OCI-LY3 (cell line): ENCODE results near the gene CLPTM1.

Source experiments
- EZH2phosphoT487 ChIP-seq: fragments of 200-600 bp; shearing (Covaris generic); IDR thresholded peaks from 2 replicates; pipeline ENCODE4 v1.6.1; 2018; ENCODE audit warnings: antibody characterized with exemption, mixed run types, low read depth
- TF ChIP-seq, protein P1 (sequence below): fragments of 200-600, 300-600 bp; sonication (generic); IDR thresholded peaks from 2 replicates; pipeline ENCODE4 v1.5.1; 2014; ENCODE audit warnings: antibody characterized with exemption, low read length, low read depth

DNA sequence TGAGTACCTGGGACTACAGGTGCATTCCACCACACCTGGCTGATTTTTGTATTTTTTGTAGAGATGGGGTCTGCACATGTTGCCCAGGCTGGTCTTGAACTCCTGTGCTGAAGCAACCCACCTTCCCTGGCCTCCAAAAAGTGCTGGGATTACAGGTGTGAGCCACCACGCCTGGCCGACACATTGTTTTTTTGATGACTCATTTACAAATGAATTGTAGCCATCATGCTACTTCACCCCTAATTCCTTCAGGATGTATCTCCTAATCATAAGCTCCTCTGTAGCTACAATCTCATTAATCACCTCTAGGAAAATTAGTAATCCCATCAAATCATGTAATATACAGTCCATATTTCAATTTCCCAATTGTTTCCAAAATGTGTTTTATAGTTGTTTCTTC is 64.0 kb downstream of the CLPTM1 start:
- TF ChIP-seq, protein P1, sequence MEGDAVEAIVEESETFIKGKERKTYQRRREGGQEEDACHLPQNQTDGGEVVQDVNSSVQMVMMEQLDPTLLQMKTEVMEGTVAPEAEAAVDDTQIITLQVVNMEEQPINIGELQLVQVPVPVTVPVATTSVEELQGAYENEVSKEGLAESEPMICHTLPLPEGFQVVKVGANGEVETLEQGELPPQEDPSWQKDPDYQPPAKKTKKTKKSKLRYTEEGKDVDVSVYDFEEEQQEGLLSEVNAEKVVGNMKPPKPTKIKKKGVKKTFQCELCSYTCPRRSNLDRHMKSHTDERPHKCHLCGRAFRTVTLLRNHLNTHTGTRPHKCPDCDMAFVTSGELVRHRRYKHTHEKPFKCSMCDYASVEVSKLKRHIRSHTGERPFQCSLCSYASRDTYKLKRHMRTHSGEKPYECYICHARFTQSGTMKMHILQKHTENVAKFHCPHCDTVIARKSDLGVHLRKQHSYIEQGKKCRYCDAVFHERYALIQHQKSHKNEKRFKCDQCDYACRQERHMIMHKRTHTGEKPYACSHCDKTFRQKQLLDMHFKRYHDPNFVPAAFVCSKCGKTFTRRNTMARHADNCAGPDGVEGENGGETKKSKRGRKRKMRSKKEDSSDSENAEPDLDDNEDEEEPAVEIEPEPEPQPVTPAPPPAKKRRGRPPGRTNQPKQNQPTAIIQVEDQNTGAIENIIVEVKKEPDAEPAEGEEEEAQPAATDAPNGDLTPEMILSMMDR: no peak
- TF ChIP-seq EZH2phosphoT487: no peak
